ENCODE results near the gene CDK11A.
"Not testable (repeated sequence)": the region's sequence is repeated elsewhere in the genome, so short reads cannot be mapped to it uniquely, and the experiment has no call there.

- TF ChIP-seq CTCF (conservative IDR thresholded peaks at IDR 0.05; ENCODE audit: low read length); EZH2phosphoT487 (IDR thresholded peaks at IDR 0.05; ENCODE audit: borderline replicate concordance, low read depth, low read length): not testable (repeated sequence)
Observed at GRCh38 chr1:1676087-1676486, 48.1 kb downstream of the CDK11A start.
